WI38 (cell line): ENCODE measurements around the gene NAALADL2.

ENCODE experiments used
- H3K4me3 ChIP-seq: 2 replicates; pipeline ENCODE4 v1.5.1; 2011; ENCODE audit warnings: low read depth, mild to moderate bottlenecking, control low read depth, low read length
- TF ChIP-seq, protein P1 (sequence below): IDR thresholded peaks from 2 replicates; pipeline ENCODE4 v1.5.1; 2012; ENCODE audit warnings: low read depth, mild to moderate bottlenecking, control low read depth, low read length

Gene NAALADL2

DNA sequence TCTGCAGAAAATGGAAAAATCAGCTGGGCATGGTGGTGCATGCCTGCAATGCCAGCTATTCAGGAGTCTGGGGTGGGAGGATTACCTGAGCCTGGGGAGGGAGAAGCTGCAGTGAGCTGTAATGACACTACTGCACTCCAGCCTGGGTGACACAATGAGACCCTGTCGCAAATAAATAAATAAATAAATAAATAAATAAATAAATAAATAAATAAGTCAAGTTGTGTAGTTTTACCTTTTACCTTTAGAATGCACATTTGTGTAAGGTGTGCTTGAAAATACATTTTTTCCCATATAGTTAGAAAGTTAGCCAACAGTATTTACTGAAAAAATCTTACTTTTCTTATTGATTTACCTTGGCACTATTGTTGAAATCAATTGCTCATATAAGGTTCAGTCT, 515.6 kb downstream of the NAALADL2 start:
- TF ChIP-seq, protein P1, sequence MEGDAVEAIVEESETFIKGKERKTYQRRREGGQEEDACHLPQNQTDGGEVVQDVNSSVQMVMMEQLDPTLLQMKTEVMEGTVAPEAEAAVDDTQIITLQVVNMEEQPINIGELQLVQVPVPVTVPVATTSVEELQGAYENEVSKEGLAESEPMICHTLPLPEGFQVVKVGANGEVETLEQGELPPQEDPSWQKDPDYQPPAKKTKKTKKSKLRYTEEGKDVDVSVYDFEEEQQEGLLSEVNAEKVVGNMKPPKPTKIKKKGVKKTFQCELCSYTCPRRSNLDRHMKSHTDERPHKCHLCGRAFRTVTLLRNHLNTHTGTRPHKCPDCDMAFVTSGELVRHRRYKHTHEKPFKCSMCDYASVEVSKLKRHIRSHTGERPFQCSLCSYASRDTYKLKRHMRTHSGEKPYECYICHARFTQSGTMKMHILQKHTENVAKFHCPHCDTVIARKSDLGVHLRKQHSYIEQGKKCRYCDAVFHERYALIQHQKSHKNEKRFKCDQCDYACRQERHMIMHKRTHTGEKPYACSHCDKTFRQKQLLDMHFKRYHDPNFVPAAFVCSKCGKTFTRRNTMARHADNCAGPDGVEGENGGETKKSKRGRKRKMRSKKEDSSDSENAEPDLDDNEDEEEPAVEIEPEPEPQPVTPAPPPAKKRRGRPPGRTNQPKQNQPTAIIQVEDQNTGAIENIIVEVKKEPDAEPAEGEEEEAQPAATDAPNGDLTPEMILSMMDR: no peak
- no peak overlapping the region for H3K4me3 ChIP-seq

DNA sequence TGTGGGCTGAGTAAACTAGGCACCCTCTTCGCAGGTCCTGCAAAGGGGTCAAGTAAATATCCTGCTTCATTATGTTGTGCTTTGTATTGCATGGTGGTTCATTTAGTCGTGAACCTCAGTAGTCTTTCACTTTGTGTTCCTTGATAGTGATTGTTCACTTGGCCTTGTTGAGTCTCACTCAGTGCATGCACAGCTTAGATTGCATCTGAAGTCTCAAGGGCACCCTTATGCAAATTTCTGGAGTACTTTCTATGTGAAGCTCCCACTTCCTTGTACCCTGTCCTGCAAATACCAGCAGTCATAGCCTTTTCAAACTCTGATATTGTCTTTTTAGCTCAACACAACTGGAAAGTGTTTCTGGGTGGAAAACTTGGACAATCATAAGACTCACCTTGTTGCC, 519.2 kb downstream of the NAALADL2 start:
- H3K4me3 ChIP-seq: no peak overlapping the region
- TF ChIP-seq, protein P1: no peak

DNA sequence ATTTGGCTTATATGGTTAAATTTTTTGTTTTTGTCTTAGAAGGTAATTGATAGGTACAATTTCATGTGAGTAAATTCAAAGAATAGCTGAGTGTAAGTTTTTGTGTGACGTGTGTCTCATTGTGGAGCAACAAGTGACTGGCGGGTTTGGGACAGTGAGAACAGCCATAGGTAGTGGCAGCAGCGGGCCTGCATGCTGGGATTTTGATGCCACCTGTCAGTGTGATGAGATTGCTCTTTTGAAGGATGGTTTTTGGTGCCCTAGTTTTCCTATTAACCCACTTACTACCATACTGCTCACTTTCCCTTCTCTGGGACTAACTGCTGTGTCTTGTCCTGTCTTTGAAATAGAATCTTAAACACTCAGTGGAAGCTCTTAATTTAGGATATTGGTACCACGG, 522.6 kb downstream of the NAALADL2 start:
- no peak overlapping the region for H3K4me3 ChIP-seq
- TF ChIP-seq, protein P1: no peak

DNA sequence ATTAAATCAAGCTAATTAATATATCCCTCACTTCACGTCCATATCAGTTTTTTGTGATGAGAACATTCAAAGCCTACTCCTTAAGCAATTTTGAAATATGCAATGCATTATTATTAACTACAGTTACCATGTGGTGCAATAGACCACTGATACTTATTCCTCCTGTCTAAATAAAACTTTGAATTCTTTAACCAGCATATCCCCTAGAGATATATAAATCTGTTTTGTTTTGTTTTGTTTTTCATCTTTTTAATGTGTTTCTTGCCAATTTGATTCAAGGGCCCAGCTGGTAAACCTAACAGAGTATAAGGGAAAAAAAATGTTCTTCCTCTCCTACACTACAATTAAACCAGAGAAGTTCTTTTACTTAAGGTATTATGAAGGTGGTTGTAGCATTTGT, 524.2 kb downstream of the NAALADL2 start:
- TF ChIP-seq, protein P1: no peak
- no peak overlapping the region for H3K4me3 ChIP-seq

DNA sequence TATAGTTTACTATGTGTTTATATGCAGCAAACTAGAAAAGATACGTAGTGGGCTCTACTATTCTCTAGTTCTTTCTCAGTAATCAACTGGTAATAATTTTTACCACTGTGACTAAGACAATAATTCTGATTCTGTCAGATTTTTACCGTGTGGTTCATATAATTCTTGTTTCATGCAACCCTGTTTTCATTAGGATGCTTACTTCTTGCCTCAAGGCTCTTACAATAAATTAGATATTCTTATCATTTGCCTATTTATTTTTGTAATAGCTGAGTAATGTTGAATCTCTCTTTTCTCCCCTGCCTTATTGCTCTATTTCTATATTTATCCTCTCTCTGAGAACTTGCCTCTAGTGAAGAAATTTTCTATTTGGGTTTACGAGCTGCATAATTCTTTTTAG, 524.7 kb downstream of the NAALADL2 start:
- TF ChIP-seq, protein P1: no peak
- no peak overlapping the region for H3K4me3 ChIP-seq

DNA sequence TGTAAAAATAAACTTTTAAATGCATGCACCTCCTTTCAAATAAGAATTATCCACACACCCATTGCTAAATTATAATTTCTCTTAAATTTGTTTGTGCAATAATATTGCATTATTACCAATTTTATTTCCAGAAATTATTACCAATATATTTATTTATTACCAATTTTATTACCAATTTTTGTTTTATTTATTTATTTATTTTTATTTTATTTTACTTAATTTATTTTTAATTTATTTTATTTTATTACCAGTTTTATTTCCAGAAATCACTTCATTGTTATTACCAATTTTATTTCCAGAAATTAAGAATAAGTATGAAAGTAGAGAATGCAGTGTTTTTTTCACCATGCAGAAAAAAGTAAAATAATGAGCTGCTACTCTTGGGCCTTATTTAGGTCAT, 525.4 kb downstream of the NAALADL2 start:
- TF ChIP-seq, protein P1: no peak
- H3K4me3 ChIP-seq: no peak overlapping the region

DNA sequence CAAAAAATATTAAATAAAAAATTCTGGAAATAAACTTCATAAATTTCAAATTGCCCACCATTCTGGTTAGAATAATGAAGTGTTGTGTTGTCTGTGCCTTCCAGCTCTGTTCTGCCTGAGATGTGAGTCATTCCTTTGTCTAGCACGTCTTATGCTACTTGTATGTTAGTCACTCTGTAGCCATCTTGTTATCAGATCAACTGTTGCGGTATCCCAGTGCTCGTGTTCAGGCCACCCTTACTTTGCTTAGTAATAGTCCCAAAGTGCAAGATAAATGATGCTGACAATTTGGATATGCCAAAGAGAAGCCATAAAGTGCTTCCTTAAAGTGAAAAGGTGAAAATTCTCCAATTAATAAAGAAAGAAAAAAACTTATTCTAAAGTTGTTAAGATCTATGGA, 527.5 kb downstream of the NAALADL2 start:
- no peak overlapping the region for H3K4me3 ChIP-seq
- TF ChIP-seq, protein P1: no peak
